ENCODE data around the gene CERS4. TPM values are rescaled to one million over a fixed set of nuclear protein-coding genes. Genes with fewer than 3 reads are reported as not detected.

The CERS4 gene
- total and polyA plus RNA-seq, 2 donors (not counting 1 experiment from before 2014, with no cell fraction given): 104 to 125 TPM

- no peaks in the 10 kb centered on the region for H3K27me3 Mint-ChIP-seq
- ATAC-seq (ENCODE audit: low read depth) (no peak), DNase-seq (no peak)
- intact Hi-C loops (cut with micrococcal nuclease): no loop called here
- Histone ChIP-seq H3K9ac (ENCODE audit: low read length) (no peak overlapping the region), H3K27ac (ENCODE audit: low read length in 2 of 2) (no peak overlapping the region), H3K4me2 (replicated peaks; ENCODE audit: low read depth, low read length, poor library complexity, severe bottlenecking) (no peak overlapping the region), H3K79me2 (ENCODE audit: control insufficient read depth, insufficient read depth, low read length) (peaks cover 2% of the 10 kb centered on the region), H3K36me3 (replicated peaks in 1 of 2; ENCODE audit: control extremely low read depth in 1 of 2, control insufficient read depth in 1 of 2, extremely low read depth in 1 of 2, insufficient read depth in 2 of 2, low read length in 1 of 2) (peaks cover 5 to 56% of the 10 kb centered on the region in 2 experiments), H3K4me1 (ENCODE audit: control insufficient read depth in 2 of 2, insufficient read depth in 2 of 2, low read length in 2 of 2) (no peaks in the 10 kb centered on the region), H2AFZ (ENCODE audit: insufficient read depth, low read depth, low read length, poor library complexity, severe bottlenecking) (no peak overlapping the region), H4K20me1 (ENCODE audit: control insufficient read depth, insufficient read depth, low read length, poor library complexity, severe bottlenecking) (peaks cover 5% of the 10 kb centered on the region), H3K4me3 (ENCODE audit: control extremely low read depth in 1 of 5, extremely low read depth in 1 of 5, insufficient read depth in 1 of 5, low read depth in 2 of 5, low read length in 4 of 5) (no peak overlapping the region), H3K27me3 (replicated peaks in 1 of 4; ENCODE audit: control extremely low read depth in 1 of 4, control insufficient read depth in 3 of 4, insufficient read depth in 4 of 4, low read length in 3 of 4) (no peaks in the 10 kb centered on the region), H3K9me3 (ENCODE audit: control extremely low read depth in 1 of 3, control insufficient read depth in 2 of 3, insufficient read depth in 1 of 3, low read length in 2 of 3) (no peaks in the 10 kb centered on the region)
- H3K4me1 Mint-ChIP-seq: no peaks in the 10 kb centered on the region
- ChIA-PET POLR2A (interaction anchor here (0.7 kb wide), 1 partner anchor 941 kb away, joined by 3 read pairs; no protein-coding TSS in a partner anchor), CTCF (interaction anchor here (1.2 to 1.5 kb wide), 2 partner anchors 101 to 318 kb away, joined by 3 to 4 read pairs; no protein-coding TSS in a partner anchor)
- H3K9me3 Mint-ChIP-seq (ENCODE audit: insufficient read depth): no peaks in the 10 kb centered on the region
- no peak overlapping the region for H3K27ac Mint-ChIP-seq
- 97% methylated on average over 9 of the region's 11 CpGs for WGBS (ENCODE audit: insufficient coverage)
- no peak for TF ChIP-seq EZH2 (IDR thresholded peaks at IDR 0.05; ENCODE audit: borderline replicate concordance, insufficient read depth, low read depth, low read length, poor library complexity, severe bottlenecking)
- H3K4me3 Mint-ChIP-seq: no peak overlapping the region
Measured at GRCh38 chr19:8259142-8259921, 50.2 kb downstream of the CERS4 start.

GRCh38 chr19:8259922-8260247, 50.7 kb downstream of the CERS4 start:
- H3K9me3 ChIP-seq (ENCODE audit: control extremely low read depth in 1 of 3, control insufficient read depth in 2 of 3, insufficient read depth in 1 of 3, low read length in 2 of 3): no peaks in the 10 kb centered on the region
- Mint-ChIP-seq H3K27ac (no peak overlapping the region), H3K4me3 (no peak overlapping the region), H3K4me1 (no peaks in the 10 kb centered on the region), H3K9me3 (ENCODE audit: insufficient read depth) (no peaks in the 10 kb centered on the region), H3K27me3 (no peaks in the 10 kb centered on the region)
- ATAC-seq (ENCODE audit: low read depth): no peak
- H4K20me1 ChIP-seq (ENCODE audit: control insufficient read depth, insufficient read depth, low read length, poor library complexity, severe bottlenecking): peaks cover 3% of the 10 kb centered on the region
- DNase-seq: no peak
- no peak for TF ChIP-seq EZH2 (IDR thresholded peaks at IDR 0.05; ENCODE audit: borderline replicate concordance, insufficient read depth, low read depth, low read length, poor library complexity, severe bottlenecking)
- no peak for TF ChIP-seq CTCF (IDR thresholded peaks at IDR 0.05)
- no peak overlapping the region for H3K9ac ChIP-seq (ENCODE audit: low read length)
- no peak overlapping the region for H3K4me2 ChIP-seq (replicated peaks; ENCODE audit: low read depth, low read length, poor library complexity, severe bottlenecking)
- intact Hi-C loops (cut with micrococcal nuclease): no loop called here
- no peak overlapping the region for H3K27ac ChIP-seq (ENCODE audit: low read length in 2 of 2)
- no peaks in the 10 kb centered on the region for H3K79me2 ChIP-seq (ENCODE audit: control insufficient read depth, insufficient read depth, low read length)
- H2AFZ ChIP-seq (ENCODE audit: insufficient read depth, low read depth, low read length, poor library complexity, severe bottlenecking): no peak overlapping the region
- ChIA-PET POLR2A (interaction anchor here (0.6 to 0.7 kb wide), 2 partner anchors 177 to 942 kb away, joined by 3 to 9 read pairs; no protein-coding TSS in a partner anchor), CTCF (interaction anchor here (1.2 kb wide), 1 partner anchor 318 kb away, joined by 3 read pairs; no protein-coding TSS in a partner anchor)
- H3K27me3 ChIP-seq (replicated peaks in 1 of 4; ENCODE audit: control extremely low read depth in 1 of 4, control insufficient read depth in 3 of 4, insufficient read depth in 4 of 4, low read length in 3 of 4): no peaks in the 10 kb centered on the region
- H3K36me3 ChIP-seq (replicated peaks in 1 of 2; ENCODE audit: control extremely low read depth in 1 of 2, control insufficient read depth in 1 of 2, extremely low read depth in 1 of 2, insufficient read depth in 2 of 2, low read length in 1 of 2): peaks cover 5 to 51% of the 10 kb centered on the region in 2 experiments
- no peak overlapping the region for H3K4me3 ChIP-seq (ENCODE audit: control extremely low read depth in 1 of 5, extremely low read depth in 1 of 5, insufficient read depth in 1 of 5, low read depth in 2 of 5, low read length in 4 of 5)
- H3K4me1 ChIP-seq (ENCODE audit: control insufficient read depth in 2 of 2, insufficient read depth in 2 of 2, low read length in 2 of 2): no peaks in the 10 kb centered on the region
- 90% methylated on average over 3 of the region's 3 CpGs for WGBS (ENCODE audit: insufficient coverage)
